IPS DF 6.9 (cell line): ENCODE measurements around the gene MAP3K7CL.
"Not testable (repeated sequence)": the region's sequence is repeated elsewhere in the genome, so short reads cannot be mapped to it uniquely, and the experiment has no call there.

Experiments used
- DNase-seq: peaks from one replicate; pipeline ENCODE4 v3.0.0-alpha.2; 2013; ENCODE audit warnings: low read depth, low spot score
- H3K27ac ChIP-seq: one replicate; pipeline ENCODE4 v1.5.1; 2013; ENCODE audit warnings: low read length, control low read depth
- H3K27me3 ChIP-seq: 2 replicates; pipeline ENCODE4 v1.6.1; 2013; ENCODE audit warnings: mild to moderate bottlenecking, low read length; ENCODE audit not compliant: control insufficient read depth, insufficient read depth
- H3K36me3 ChIP-seq: 2 replicates; pipeline ENCODE4 v1.6.1; 2013; ENCODE audit warnings: low read length; ENCODE audit not compliant: control insufficient read depth, insufficient read depth
- H3K4me1 ChIP-seq: 2 replicates; pipeline ENCODE4 v1.6.1; 2013; ENCODE audit warnings: low read length; ENCODE audit not compliant: control insufficient read depth, insufficient read depth
- H3K4me3 ChIP-seq: 2 replicates; pipeline ENCODE4 v1.5.1; 2013; ENCODE audit warnings: mild to moderate bottlenecking, low read length
- H3K9me3 ChIP-seq: 2 replicates; pipeline ENCODE4 v1.6.1; 2013; ENCODE audit warnings: low read length, inconsistent platforms; ENCODE audit not compliant: control insufficient read depth, insufficient read depth
- WGBS: extraction: QIAGEN DNeasy Blood & Tissue Kit; methylation state at CpG from one replicate; pipeline ENCODE4 v1.1.7; 2013; ENCODE audit warnings: mixed read lengths, missing lambda C conversion rate; ENCODE audit not compliant: insufficient read length, insufficient coverage; 5-methylcytosine and 5-hydroxymethylcytosine counted together

The MAP3K7CL gene

DNA sequence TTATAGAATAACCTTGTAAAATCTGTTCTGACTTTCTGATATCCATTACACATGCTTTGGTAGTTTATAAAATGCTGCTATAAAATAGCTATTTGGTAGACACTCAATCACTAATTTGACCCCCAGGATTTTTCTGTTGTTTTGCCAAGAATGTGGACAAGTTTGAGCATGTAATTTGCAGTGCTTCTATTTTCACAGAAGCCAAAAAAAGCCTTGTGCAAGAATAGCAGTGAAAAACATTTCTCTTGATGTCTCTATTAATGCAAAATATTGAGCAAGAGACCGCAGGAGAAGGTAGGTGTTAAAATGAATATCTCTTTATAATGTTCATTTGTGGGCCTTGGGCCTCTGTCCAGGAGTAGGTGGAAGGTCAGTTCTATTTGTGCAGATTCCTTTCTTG lies 22.5 kb downstream of the MAP3K7CL start:
- H3K36me3 ChIP-seq = no peaks in the 10 kb centered on the region
- H3K4me1 ChIP-seq = no peaks in the 10 kb centered on the region
- no peaks in the 10 kb centered on the region for H3K9me3 ChIP-seq
- no peak overlapping the region for H3K4me3 ChIP-seq
- WGBS = no CpG with 5 or more reads among the region's 1 CpG
- no peak overlapping the region for H3K27ac ChIP-seq
- DNase-seq = no peak
- no peaks in the 10 kb centered on the region for H3K27me3 ChIP-seq

- Histone ChIP-seq H3K4me3 (no peak overlapping the region), H3K36me3 (no peaks in the 10 kb centered on the region), H3K9me3 (no peaks in the 10 kb centered on the region), H3K27me3 (no peaks in the 10 kb centered on the region), H3K4me1 (no peaks in the 10 kb centered on the region), H3K27ac (no peak overlapping the region)
- no CpG with 5 or more reads among the region's 3 CpGs for WGBS
- DNase-seq = no peak
Observed at GRCh38 chr21:29154270-29154669, 23.8 kb downstream of the MAP3K7CL start.

GRCh38 chr21:29155118-29155932 lies 24.9 kb downstream of the MAP3K7CL start:
- H3K4me1 ChIP-seq = no peaks in the 10 kb centered on the region
- H3K4me3 ChIP-seq = no peak overlapping the region
- H3K36me3 ChIP-seq = no peaks in the 10 kb centered on the region
- no peaks in the 10 kb centered on the region for H3K27me3 ChIP-seq
- H3K9me3 ChIP-seq = no peaks in the 10 kb centered on the region
- WGBS = no CpG with 5 or more reads among the region's 25 CpGs
- DNase-seq = no peak
- no peak overlapping the region for H3K27ac ChIP-seq

DNA sequence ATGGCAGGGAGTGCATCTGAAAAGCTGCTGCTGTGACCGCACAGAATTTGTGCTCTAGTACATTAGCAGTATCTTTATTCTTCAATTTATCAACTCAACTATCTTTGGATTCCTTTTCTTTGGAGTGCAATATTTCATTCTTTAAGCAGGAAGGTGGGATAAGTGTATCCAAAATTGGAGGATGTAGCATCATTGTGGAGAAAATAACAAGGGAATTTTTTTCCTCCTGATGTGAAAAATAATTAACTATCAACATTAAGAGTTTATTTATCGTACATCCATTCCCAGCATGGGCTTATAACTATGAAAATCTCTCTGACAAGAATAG lies 25.5 kb downstream of the MAP3K7CL start:
- Histone ChIP-seq H3K36me3 (no peaks in the 10 kb centered on the region), H3K9me3 (no peaks in the 10 kb centered on the region), H3K4me1 (no peaks in the 10 kb centered on the region), H3K4me3 (no peak overlapping the region), H3K27me3 (no peaks in the 10 kb centered on the region), H3K27ac (no peak overlapping the region)
- whole genome bisulfite sequencing = no CpG with 5 or more reads among the region's 2 CpGs
- no peak for DNase-seq

DNA sequence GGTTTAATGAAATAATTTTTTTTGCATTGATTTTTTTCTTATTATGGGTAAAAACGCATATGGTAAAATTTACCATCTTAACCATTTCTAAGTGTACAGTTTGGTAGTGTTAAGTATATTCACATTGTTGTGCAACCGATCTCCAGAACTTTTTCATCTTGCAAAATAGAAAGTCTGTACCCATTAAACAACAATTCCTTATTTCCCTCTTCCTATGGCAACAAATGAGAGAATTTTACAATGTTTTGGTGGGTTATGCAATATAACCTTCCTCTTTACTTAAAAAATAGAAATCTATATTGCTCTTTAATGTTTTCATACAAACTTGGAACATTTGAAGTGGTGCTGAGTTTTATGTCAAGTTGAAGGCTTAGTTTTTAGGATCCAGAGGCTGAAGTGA lies 26.6 kb downstream of the MAP3K7CL start:
- Histone ChIP-seq H3K27me3 (no peaks in the 10 kb centered on the region), H3K27ac (no peak overlapping the region), H3K4me3 (no peak overlapping the region), H3K4me1 (no peaks in the 10 kb centered on the region), H3K36me3 (no peaks in the 10 kb centered on the region), H3K9me3 (no peaks in the 10 kb centered on the region)
- DNase-seq = no peak
- WGBS = no CpG with 5 or more reads among the region's 2 CpGs

GRCh38 chr21:29159842-29160241 lies 29.4 kb downstream of the MAP3K7CL start:
- no peaks in the 10 kb centered on the region for H3K27me3 ChIP-seq
- no peak for DNase-seq
- no CpG with 5 or more reads among the region's 4 CpGs for WGBS
- H3K4me3 ChIP-seq = no peak overlapping the region
- no peaks in the 10 kb centered on the region for H3K36me3 ChIP-seq
- H3K27ac ChIP-seq = no peak overlapping the region
- H3K9me3 ChIP-seq = no peaks in the 10 kb centered on the region
- no peaks in the 10 kb centered on the region for H3K4me1 ChIP-seq

GRCh38 chr21:29162825-29163224 lies 32.4 kb downstream of the MAP3K7CL start:
- H3K4me1 ChIP-seq, H3K27ac ChIP-seq, H3K9me3 ChIP-seq, H3K36me3 ChIP-seq, H3K4me3 ChIP-seq, DNase-seq, H3K27me3 ChIP-seq: not testable (repeated sequence)
- WGBS = no CpG with 5 or more reads among the region's 9 CpGs

DNA sequence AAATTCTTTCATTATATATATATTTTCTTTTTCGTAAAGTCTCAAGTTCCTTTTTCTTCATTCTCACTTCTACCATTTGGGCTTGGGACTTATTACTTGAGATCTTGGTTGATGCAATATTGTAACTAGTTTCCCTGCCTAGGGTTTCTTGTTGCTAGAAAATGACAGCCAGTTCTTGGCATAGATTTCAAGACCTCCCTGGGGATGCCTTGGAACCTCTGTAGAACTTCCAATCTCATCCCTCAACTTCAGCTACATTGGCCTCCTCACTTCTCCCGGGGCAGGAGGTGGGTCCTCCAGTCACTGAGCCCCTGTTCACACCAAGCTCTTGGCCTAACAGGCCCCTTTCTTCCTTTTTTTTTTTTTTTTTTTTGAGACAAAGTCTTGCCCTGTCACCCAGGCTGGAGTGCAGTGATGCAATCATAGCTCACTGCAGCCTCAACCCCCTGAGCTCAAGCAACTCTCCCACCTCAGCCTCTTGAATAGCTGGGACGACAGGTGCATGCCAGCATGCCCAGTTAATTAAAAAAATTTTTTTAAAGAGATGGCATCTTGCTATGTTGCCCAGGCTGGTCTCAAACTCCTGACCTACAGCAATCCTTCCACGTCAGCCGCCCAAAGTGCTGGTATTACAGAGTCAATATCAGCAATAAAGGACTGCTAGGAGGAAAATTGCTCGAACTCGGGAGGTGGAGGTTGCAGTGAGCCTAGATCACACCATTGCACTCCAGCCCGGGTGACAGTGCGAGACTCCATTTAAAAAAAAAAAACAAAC lies 33.1 kb downstream of the MAP3K7CL start:
- Histone ChIP-seq H3K4me1 (no peaks in the 10 kb centered on the region), H3K36me3 (no peaks in the 10 kb centered on the region), H3K27ac (no peak overlapping the region), H3K27me3 (no peaks in the 10 kb centered on the region), H3K4me3 (no peak overlapping the region), H3K9me3 (no peaks in the 10 kb centered on the region)
- WGBS = no CpG with 5 or more reads among the region's 9 CpGs
- no peak for DNase-seq

- peak; percentile 2 for DNase-seq
- no CpG with 5 or more reads among the region's 8 CpGs for WGBS
- Histone ChIP-seq H3K9me3 (no peaks in the 10 kb centered on the region), H3K4me1 (no peaks in the 10 kb centered on the region), H3K36me3 (no peaks in the 10 kb centered on the region), H3K27me3 (no peaks in the 10 kb centered on the region), H3K27ac (no peak overlapping the region), H3K4me3 (no peak overlapping the region)
Observed at GRCh38 chr21:29164323-29164942, 34.0 kb downstream of the MAP3K7CL start.

DNA sequence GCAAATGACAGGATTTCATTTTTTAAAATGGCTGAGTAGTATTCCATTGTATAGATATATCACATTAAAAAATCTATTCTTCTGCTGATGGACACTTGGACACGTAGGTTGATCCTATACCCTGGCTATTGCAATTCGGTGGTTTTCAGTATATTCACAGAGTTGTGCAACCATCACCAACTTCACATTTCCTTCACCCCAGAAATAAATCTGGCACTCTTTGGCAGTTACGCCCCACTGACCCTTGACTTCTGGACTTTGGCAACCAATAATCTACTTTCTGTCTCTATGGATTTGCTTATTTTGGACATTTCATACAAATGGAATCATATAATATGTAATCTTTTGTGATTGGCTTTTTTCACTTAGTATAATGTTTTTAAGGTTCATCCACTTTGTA lies 35.9 kb downstream of the MAP3K7CL start:
- Histone ChIP-seq H3K27ac (no peak overlapping the region), H3K27me3 (no peaks in the 10 kb centered on the region), H3K4me3 (no peak overlapping the region), H3K4me1 (no peaks in the 10 kb centered on the region), H3K9me3 (no peaks in the 10 kb centered on the region), H3K36me3 (no peaks in the 10 kb centered on the region)
- WGBS = no CpG with 5 or more reads among the region's 3 CpGs
- DNase-seq = no peak
